ENCODE measurements around the gene SMG1.
A peak's percentile ranks its signal among the peaks of the same experiment; 100 is the strongest.

Gene SMG1

GRCh38 chr16:18801145-18801972 is 124.8 kb downstream of the SMG1 start, which contains the start of gene ARL6IP1 (continued):
- TF ChIP-seq HIC1 (tag by site-specific recombination; IDR thresholded peaks at IDR 0.05) (no peak), PBX3 (CRISPR knock-in tag; IDR thresholded peaks at IDR 0.05) (0 out of 2 replicates have a peak, but pooled peaks have one; percentile 48), REST (tag by site-specific recombination; IDR thresholded peaks at IDR 0.05) (peak; percentile 57), ZNF626 (tag by site-specific recombination; IDR thresholded peaks at IDR 0.05) (no peak), ZNF311 (tag by site-specific recombination; IDR thresholded peaks at IDR 0.05; ENCODE audit: borderline replicate concordance) (no peak), PRDM6 (tag by site-specific recombination; IDR thresholded peaks at IDR 0.05) (no peak), ZNF132 (tag by site-specific recombination; IDR thresholded peaks at IDR 0.05; ENCODE audit: borderline replicate concordance) (no peak), ZFP41 (tag by site-specific recombination; IDR thresholded peaks at IDR 0.05; ENCODE audit: borderline replicate concordance) (peak; percentile 83; the same call in 1 of the 2 replicates), ZNF629 (tag by site-specific recombination; IDR thresholded peaks at IDR 0.05) (peak; percentile 81), ZNF292 (tag by site-specific recombination; IDR thresholded peaks at IDR 0.05; ENCODE audit: borderline replicate concordance, low read depth) (no peak), PRDM1 (tag by site-specific recombination; IDR thresholded peaks at IDR 0.05) (peak; percentile 57), ZNF623 (tag by site-specific recombination; IDR thresholded peaks at IDR 0.05) (peak; percentile 34), ZNF768 (tag by site-specific recombination; IDR thresholded peaks at IDR 0.05) (no peak), ZNF76 (tag by site-specific recombination; IDR thresholded peaks at IDR 0.05; ENCODE audit: borderline replicate concordance, low read depth) (peak; percentile 96), ZNF362 (tag by site-specific recombination; IDR thresholded peaks at IDR 0.05) (no peak), OSR2 (tag by site-specific recombination; IDR thresholded peaks at IDR 0.05) (peak; percentile 19; the same call in 1 of the 2 replicates), ZNF335 (tag by site-specific recombination; conservative IDR thresholded peaks at IDR 0.05) (no peak), ZNF704 (tag by site-specific recombination; IDR thresholded peaks at IDR 0.05) (no peak), ZNF23 (tag by site-specific recombination; IDR thresholded peaks at IDR 0.05; ENCODE audit: borderline replicate concordance) (no peak), ZNF645 (tag by site-specific recombination; IDR thresholded peaks at IDR 0.05) (no peak), ZNF26 (tag by site-specific recombination; IDR thresholded peaks at IDR 0.05) (no peak)

All from HEK293 (cell line).